Measurements from ENCODE around the gene MAPRE3.

The MAPRE3 gene

DNA sequence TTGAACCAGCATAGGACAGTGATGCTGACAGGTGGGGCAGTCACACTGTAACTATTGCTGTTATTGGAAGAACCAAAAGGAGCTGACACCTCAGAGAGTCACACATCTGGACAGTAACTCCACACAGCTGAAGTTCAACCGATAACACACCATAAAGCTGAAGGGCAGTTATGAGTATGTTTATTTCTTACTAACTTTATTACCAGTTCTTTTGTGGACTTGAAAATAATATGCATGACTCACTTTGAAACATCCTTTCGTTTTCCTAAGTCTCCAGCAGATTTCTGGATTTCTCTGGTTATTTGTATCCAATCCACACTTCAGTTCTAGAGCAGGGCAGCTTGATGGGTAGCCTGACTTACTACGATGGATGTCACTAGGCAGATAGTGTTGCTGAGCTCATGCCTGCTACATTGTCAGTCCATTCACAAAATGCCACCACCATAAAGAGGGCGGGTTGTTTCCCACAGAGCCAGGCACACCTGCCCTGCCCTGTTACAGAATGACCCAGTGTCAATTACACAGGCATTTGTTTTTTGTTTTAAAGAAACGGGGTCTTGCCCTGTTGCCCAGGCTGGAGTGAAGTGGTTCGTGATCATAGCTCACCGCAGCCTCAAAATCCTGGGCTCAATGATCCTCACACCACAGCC, 72.7 kb downstream of the MAPRE3 start:
- DNase-seq (ENCODE audit: low read depth), result no peak
- TF ChIP-seq, protein P1, sequence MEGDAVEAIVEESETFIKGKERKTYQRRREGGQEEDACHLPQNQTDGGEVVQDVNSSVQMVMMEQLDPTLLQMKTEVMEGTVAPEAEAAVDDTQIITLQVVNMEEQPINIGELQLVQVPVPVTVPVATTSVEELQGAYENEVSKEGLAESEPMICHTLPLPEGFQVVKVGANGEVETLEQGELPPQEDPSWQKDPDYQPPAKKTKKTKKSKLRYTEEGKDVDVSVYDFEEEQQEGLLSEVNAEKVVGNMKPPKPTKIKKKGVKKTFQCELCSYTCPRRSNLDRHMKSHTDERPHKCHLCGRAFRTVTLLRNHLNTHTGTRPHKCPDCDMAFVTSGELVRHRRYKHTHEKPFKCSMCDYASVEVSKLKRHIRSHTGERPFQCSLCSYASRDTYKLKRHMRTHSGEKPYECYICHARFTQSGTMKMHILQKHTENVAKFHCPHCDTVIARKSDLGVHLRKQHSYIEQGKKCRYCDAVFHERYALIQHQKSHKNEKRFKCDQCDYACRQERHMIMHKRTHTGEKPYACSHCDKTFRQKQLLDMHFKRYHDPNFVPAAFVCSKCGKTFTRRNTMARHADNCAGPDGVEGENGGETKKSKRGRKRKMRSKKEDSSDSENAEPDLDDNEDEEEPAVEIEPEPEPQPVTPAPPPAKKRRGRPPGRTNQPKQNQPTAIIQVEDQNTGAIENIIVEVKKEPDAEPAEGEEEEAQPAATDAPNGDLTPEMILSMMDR (IDR thresholded peaks at IDR 0.05; ENCODE audit: insufficient read depth, low read depth, low read length, missing control alignments), result no peak
- H3K4me3 ChIP-seq (ENCODE audit: low read depth, low read length), result no peak overlapping the region

DNA sequence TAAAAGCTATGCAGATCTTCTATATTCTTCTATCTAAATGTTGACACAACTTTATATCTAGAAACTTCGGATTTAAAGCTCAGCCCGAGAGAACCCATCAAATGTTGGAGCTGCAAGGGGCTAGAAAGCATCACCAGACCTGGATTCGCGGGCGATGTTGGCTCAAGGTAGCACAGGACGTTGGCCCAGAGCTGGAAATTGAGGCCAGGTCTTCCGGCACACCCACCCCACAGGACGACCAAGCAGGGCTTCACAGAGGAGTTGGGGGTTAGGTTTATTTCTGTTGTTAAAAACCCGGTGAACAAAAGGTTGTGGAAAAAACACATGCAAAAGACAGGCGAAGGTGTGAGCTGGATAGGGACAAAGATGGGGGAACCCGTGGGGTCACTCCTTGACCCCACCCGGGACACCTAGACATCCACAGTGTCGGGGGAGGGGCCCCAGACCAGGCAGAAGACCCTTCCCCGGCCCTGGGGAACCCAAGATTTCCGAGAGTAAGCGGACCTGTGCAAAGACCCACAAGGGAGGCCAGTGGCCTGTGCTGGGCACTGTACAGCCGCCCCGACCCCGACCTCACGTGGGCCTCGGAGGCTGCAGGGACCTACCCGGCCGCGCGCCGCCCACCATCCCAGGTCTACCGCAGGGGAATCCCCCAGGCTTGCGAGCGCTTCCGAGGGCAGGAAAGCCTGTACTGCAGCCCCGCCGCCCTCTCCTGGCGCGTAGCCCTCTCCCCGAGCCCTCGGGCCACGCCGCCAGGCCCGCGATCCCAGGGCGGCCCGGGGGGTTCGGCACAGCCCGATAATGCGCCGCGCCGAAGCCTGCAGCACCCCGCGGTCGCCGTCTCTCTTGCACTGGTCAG, 79.2 kb downstream of the MAPRE3 start:
- DNase-seq (ENCODE audit: low read depth), result peak; percentile 81
- H3K4me3 ChIP-seq (ENCODE audit: low read depth, low read length), result peak overlapping the region; percentile 76
- TF ChIP-seq, protein P1 (IDR thresholded peaks at IDR 0.05; ENCODE audit: insufficient read depth, low read depth, low read length, missing control alignments), result no peak

DNA sequence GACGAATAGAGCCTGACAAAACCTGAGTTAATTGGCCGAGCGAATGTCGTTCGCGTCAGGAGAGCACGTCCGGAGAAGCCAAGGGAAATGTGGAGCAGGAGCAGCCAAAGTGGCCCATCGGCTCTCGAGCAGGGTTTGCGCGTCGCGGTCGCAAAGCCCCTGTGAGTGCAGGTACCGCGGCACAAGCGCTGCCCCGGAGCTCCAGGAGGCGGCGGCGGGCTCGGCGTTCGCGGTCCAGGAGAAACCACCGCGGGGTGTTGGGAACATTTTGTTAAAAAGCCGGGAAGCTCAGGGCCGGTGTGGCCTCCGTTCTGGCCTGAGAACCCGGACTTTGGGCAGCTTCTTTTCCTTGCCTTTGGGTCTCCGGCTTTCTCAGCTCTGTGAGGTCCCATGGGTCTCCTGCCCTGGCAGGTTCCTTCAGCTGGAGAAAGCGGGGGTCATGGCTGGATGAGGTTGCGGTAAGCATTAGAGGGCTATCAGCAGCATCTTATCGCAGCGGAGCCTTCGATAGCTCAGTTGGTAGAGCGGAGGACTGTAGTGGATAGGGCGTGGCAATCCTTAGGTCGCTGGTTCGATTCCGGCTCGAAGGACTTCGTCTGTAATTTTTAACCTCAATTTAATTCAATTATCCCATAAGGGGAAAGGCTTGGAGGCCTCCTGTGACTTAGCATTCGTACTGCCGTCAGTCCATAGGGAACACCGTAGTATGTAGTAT, 80.0 kb downstream of the MAPRE3 start:
- peak overlapping the region; percentile 76 for H3K4me3 ChIP-seq (ENCODE audit: low read depth, low read length)
- peak; percentile 96 for DNase-seq (ENCODE audit: low read depth)
- TF ChIP-seq, protein P1 (IDR thresholded peaks at IDR 0.05; ENCODE audit: insufficient read depth, low read depth, low read length, missing control alignments), result peak; percentile 7

DNA sequence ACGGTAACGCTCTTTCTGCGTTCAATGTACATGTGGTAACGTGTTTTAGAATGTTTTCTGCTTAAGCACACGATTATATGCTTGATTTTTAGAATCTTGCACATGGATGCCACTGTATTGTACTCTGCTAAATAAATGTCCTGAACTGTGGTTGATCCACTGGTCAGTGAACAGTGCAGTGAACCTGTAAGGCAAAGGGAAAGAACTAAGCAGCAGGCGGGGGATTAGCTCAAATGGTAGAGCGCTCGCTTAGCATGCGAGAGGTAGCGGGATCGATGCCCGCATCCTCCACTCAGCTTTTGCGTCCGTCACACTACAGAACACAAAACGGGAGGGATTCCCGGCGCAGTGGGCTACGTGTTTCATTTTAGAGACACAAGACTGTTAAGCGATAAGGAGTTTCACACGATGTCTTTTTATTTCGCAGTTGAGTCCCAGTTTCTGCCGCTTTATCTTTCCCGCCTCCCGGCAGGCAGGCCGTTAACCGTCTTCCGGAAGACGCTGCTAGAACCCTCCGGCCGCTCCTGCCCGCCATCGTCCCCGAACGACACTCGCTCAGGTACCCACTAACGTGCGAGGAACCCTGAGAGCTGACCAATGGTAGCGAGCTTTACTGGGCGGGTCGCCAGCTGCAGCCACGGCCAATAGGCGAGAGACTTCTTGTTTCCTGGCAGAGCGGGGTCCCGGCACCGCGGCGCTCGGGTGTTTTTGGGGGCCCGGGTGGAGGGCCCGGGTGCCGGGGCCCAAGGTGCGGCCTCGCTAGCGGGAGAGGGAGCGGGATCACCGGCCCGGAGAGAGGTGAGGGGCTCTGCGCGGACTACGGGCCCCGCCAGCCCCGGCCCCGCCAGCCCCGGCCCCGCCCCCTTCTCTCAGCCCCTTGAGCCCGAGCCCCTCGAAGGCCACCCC, 80.8 kb downstream of the MAPRE3 start, which contains the start of gene AGBL5:
Gene AGBL5, plus strand, starts transcription at position 673 of the 906 bp plus-strand sequence. CDS start 1,291 bp downstream, outside the sequence.
- TF ChIP-seq, protein P1 (IDR thresholded peaks at IDR 0.05; ENCODE audit: insufficient read depth, low read depth, low read length, missing control alignments), result no peak
- peak; percentile 98 for DNase-seq (ENCODE audit: low read depth)
- H3K4me3 ChIP-seq (ENCODE audit: low read depth, low read length), result peak within 1 kb of the TSS; percentile 76

DNA sequence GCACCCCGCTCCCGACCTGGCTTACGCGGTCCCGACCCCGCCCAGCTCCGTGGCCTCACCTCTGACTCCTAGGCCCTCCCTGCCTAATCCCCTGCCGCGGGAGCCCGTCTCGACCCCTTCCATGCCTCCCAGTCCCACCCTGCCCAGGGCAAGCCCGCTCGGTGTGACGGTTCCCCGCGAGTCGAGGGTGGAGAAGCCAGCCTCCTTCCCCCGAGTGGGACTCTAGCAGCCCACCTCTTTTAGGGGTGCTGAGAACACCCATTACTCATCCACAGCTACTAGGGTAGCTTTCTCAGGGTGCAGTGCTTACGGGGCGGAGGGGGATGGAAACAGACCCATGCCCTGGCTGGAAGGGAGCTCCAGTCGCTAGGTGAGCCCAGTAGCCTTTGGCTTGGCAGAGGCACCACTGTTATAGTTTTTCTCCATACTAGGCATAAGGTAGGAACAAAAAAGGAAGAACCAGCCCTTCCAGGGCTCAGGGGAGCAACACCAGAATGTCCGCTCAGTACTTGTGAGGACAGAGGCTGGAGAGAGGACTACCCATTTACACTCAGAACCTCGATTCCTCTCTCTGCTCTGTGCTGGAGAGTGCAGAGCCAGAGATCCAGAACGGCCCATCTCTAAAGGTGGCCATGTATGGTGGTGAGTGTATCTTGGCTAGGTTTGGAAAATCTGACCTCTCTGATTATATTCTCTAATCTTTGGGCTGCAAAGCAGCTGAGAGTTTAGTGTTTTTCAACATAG, 81.6 kb downstream of the MAPRE3 start:
- TF ChIP-seq, protein P1 (IDR thresholded peaks at IDR 0.05; ENCODE audit: insufficient read depth, low read depth, low read length, missing control alignments), result no peak
- H3K4me3 ChIP-seq (ENCODE audit: low read depth, low read length), result peak overlapping the region; percentile 76
- no peak for DNase-seq (ENCODE audit: low read depth)
